Osteocyte (in vitro differentiated cells): Measurements from ENCODE around the gene LFNG. TPM values are rescaled to one million over a fixed set of nuclear protein-coding genes. Genes with fewer than 3 reads are reported as not detected.

Experiments
- DNase-seq: peaks from one replicate; pipeline ENCODE4 v3.0.0; 2021; ENCODE audit warnings: mixed read lengths; ENCODE audit not compliant: unreplicated experiment; ENCODE audit errors: extremely low spot score
- H3K27ac Mint-ChIP-seq: one replicate; pipeline ENCODE4 v1.8.0; 2021; ENCODE audit warnings: mild to moderate bottlenecking, mixed read lengths; ENCODE audit not compliant: unreplicated experiment
- H3K27me3 Mint-ChIP-seq: one replicate; pipeline ENCODE4 v1.8.0; 2021; ENCODE audit warnings: mixed read lengths; ENCODE audit not compliant: unreplicated experiment
- H3K36me3 Mint-ChIP-seq: one replicate; pipeline ENCODE4 v1.8.0; 2021; ENCODE audit warnings: mixed read lengths; ENCODE audit not compliant: unreplicated experiment
- H3K4me1 Mint-ChIP-seq: one replicate; pipeline ENCODE4 v1.8.0; 2021; ENCODE audit warnings: mixed read lengths; ENCODE audit not compliant: unreplicated experiment
- H3K4me3 Mint-ChIP-seq: one replicate; pipeline ENCODE4 v1.8.0; 2021; ENCODE audit warnings: mild to moderate bottlenecking, moderate library complexity, mixed read lengths; ENCODE audit not compliant: unreplicated experiment
- H3K9me3 Mint-ChIP-seq: one replicate; pipeline ENCODE4 v1.8.0; 2021; ENCODE audit warnings: mixed read lengths; ENCODE audit not compliant: unreplicated experiment
- CTCF ChIP-seq: fragments of 200-600 bp; sonication (generic); IDR thresholded peaks from 2 replicates; pipeline ENCODE4 v1.5.0; 2021; ENCODE audit warnings: antibody characterized with exemption, mild to moderate bottlenecking, moderate library complexity
- long read RNA-seq: library from polyadenylated mRNA; unstranded; transcript quantifications from one replicate; pipeline ENCODE4 v2.0.0, GENCODE V29; 2021
- total RNA-seq: library from RNA; stranded (reverse); gene quantifications from 2 replicates; pipeline ENCODE4 v1.2.1, GENCODE V29; 2021

The LFNG gene
- 20.8 and 23.3 TPM in 2 replicates for total RNA-seq
- long read RNA-seq, partial matches to known transcripts: 1 of 2 reads
- long read RNA-seq, other reads (novel, unspliced or antisense): 1 of 2 reads

GRCh38 chr7:2519119-2519930 is at the start of gene LFNG:
TSS of gene LFNG (plus strand) at chr7:2519774. CDS start at chr7:2519862, 88 bp downstream.
- TF ChIP-seq CTCF: no peak
- Mint-ChIP-seq H3K4me1 (peaks cover 70% of the 10 kb centered on the region), H3K27ac (no peak within 1 kb of the TSS), H3K9me3 (no peaks in the 10 kb centered on the region), H3K4me3 (peak within 1 kb of the TSS; percentile 83), H3K36me3 (no peaks in the 10 kb centered on the region), H3K27me3 (no peaks in the 10 kb centered on the region)
- DNase-seq: peak; percentile 93

GRCh38 chr7:2470204-2471021 is 49.2 kb upstream of the LFNG start:
- Mint-ChIP-seq H3K4me1 (peaks cover 15% of the 10 kb centered on the region), H3K4me3 (no peak overlapping the region), H3K27ac (no peak overlapping the region), H3K36me3 (no peaks in the 10 kb centered on the region), H3K9me3 (no peaks in the 10 kb centered on the region), H3K27me3 (peaks cover 10% of the 10 kb centered on the region)
- TF ChIP-seq CTCF: no peak
- DNase-seq: no peak

- Mint-ChIP-seq H3K4me1 (peaks cover 15% of the 10 kb centered on the region), H3K36me3 (no peaks in the 10 kb centered on the region), H3K27ac (no peak overlapping the region), H3K27me3 (peaks cover 10% of the 10 kb centered on the region), H3K4me3 (no peak overlapping the region), H3K9me3 (no peaks in the 10 kb centered on the region)
- no peak for TF ChIP-seq CTCF
- DNase-seq: no peak
These were observed 48.6 kb upstream of the LFNG start for GRCh38 chr7:2471022-2471329.

GRCh38 chr7:2471396-2471795 is 48.2 kb upstream of the LFNG start:
- no peak for DNase-seq
- no peak overlapping the region for H3K27ac Mint-ChIP-seq
- no peak for TF ChIP-seq CTCF
- peaks cover 10% of the 10 kb centered on the region for H3K27me3 Mint-ChIP-seq
- H3K4me1 Mint-ChIP-seq: peaks cover 15% of the 10 kb centered on the region
- no peaks in the 10 kb centered on the region for H3K36me3 Mint-ChIP-seq
- H3K4me3 Mint-ChIP-seq: no peak overlapping the region
- H3K9me3 Mint-ChIP-seq: no peaks in the 10 kb centered on the region

- DNase-seq: no peak
- H3K27me3 Mint-ChIP-seq: peaks cover 10% of the 10 kb centered on the region
- peaks cover 15% of the 10 kb centered on the region for H3K4me1 Mint-ChIP-seq
- H3K4me3 Mint-ChIP-seq: no peak overlapping the region
- H3K27ac Mint-ChIP-seq: no peak overlapping the region
- H3K36me3 Mint-ChIP-seq: no peaks in the 10 kb centered on the region
- no peaks in the 10 kb centered on the region for H3K9me3 Mint-ChIP-seq
- TF ChIP-seq CTCF: no peak
These were observed 46.8 kb upstream of the LFNG start for GRCh38 chr7:2472739-2473138.
